ENCODE results near the gene CHKA.

CHKA gene

DNA sequence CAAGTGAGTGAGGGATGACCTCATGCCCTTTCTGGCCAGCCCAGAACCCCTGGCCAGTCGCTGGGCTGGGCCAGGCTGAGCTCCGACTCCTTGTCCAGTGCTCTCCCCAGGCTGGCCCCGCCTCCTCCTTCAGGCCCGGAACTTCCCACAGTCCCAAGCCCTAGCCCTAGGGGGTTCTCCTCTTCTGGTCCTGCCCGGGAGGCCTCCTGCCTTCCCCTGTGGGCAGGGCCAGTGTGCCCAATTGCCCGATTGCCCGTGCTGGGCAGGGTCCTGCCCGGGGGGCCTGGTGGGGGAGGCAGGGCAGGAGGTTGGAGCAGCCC, 78.2 kb downstream of the CHKA start:
- no peak overlapping the region for H3K4me3 ChIP-seq (ENCODE audit: low read depth, low read length)
- TF ChIP-seq, protein P1, sequence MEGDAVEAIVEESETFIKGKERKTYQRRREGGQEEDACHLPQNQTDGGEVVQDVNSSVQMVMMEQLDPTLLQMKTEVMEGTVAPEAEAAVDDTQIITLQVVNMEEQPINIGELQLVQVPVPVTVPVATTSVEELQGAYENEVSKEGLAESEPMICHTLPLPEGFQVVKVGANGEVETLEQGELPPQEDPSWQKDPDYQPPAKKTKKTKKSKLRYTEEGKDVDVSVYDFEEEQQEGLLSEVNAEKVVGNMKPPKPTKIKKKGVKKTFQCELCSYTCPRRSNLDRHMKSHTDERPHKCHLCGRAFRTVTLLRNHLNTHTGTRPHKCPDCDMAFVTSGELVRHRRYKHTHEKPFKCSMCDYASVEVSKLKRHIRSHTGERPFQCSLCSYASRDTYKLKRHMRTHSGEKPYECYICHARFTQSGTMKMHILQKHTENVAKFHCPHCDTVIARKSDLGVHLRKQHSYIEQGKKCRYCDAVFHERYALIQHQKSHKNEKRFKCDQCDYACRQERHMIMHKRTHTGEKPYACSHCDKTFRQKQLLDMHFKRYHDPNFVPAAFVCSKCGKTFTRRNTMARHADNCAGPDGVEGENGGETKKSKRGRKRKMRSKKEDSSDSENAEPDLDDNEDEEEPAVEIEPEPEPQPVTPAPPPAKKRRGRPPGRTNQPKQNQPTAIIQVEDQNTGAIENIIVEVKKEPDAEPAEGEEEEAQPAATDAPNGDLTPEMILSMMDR (IDR thresholded peaks at IDR 0.05; ENCODE audit: low read depth, low read length): no peak

DNA sequence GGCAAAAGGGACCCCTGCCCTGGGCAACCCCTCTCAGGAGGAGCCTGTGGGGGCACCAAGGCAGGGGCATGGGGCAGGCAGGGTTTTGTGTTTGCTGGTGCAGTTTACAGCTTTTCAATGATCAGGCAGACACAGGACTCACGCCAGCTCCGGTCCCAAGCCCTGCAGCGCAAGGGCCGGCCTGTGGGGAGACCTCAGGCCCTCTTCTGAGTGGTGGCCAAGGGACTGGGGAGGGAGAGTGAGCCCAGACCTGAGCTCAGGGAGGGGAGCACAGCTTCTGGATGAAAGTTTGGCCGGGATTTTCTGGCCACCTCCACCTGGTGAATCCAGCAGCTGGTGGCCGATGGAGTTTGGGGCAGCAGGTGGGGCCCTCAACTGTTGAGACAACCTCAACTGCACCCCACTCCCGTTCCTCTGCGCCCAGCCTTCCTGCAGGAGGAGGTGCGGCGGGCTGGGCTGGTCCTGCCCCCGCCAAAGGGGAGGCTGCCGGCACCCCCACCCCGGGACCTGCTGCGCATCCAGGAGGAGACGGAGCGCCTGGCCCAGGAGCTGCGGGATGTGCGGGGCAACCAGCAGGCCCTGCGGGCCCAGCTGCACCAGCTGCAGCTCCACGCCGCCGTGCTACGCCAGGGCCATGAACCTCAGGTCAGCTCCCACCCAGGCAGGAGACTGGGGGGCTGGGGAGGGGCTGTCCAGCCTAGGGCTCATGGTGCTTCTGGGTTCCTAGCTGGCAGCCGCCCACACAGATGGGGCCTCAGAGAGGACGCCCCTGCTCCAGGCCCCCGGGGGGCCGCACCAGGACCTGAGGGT, 78.8 kb downstream of the CHKA start:
- TF ChIP-seq, protein P1 (IDR thresholded peaks at IDR 0.05; ENCODE audit: low read depth, low read length): no peak
- no peak overlapping the region for H3K4me3 ChIP-seq (ENCODE audit: low read depth, low read length)

DNA sequence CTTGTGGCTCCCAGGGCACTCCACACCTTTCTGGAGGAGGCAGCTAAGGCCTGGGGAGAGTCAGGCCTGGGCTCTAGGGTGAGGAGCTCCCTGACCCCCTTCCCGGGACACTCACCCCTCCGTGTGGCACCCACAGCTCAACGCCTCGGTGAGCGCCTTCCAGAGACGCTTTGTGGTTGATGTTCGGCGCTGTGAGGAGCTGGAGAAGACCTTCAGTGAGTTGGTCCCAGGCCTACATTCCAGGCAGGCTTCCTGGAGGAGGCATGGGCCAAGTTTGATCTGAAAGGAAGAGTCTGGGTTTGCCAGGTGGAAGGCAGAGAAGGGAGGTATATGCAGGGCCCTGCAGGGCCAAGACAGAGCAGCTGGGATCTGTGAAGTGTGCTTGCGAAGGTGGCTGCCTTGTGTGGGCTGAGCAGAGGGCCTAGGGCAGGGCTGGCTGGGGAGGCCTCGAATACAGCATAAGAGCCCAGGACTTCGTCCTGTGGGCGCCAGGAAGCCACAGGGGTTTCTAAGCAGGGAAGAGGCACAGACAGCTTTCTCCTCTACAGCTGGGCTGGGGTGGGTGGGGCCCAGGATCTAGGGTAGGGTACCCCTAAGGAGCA, 79.5 kb downstream of the CHKA start:
- no peak overlapping the region for H3K4me3 ChIP-seq (ENCODE audit: low read depth, low read length)
- TF ChIP-seq, protein P1 (IDR thresholded peaks at IDR 0.05; ENCODE audit: low read depth, low read length): no peak

DNA sequence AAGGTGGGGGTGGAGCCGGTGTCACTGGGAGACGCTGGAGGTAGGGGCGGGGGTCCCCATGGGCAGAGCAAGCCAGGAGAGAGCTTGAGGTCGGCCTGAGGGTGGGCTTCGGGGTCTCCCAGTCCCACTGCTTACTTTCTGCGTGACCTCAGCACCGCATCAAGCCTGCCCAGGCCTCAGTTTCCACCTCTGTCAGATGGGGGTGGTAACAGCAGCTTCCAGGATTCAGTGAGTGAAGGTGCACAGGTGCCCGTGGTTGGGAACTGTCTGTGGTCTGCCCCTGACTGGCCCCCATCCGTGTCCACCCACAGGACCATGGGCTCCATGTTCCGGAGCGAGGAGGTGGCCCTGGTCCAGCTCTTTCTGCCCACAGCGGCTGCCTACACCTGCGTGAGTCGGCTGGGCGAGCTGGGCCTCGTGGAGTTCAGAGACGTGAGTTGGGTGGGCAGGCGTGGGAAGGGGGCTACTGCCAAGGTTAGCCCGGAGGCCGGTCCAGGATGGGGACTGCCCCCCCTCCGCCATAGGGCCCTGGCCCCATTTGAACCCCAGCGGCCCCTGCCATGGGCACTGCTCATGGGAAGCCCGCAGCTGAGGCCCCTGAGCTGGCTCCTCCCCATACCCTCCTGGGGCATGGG, 80.1 kb downstream of the CHKA start:
- TF ChIP-seq, protein P1 (IDR thresholded peaks at IDR 0.05; ENCODE audit: low read depth, low read length): no peak
- peak overlapping the region; percentile 68 for H3K4me3 ChIP-seq (ENCODE audit: low read depth, low read length)

DNA sequence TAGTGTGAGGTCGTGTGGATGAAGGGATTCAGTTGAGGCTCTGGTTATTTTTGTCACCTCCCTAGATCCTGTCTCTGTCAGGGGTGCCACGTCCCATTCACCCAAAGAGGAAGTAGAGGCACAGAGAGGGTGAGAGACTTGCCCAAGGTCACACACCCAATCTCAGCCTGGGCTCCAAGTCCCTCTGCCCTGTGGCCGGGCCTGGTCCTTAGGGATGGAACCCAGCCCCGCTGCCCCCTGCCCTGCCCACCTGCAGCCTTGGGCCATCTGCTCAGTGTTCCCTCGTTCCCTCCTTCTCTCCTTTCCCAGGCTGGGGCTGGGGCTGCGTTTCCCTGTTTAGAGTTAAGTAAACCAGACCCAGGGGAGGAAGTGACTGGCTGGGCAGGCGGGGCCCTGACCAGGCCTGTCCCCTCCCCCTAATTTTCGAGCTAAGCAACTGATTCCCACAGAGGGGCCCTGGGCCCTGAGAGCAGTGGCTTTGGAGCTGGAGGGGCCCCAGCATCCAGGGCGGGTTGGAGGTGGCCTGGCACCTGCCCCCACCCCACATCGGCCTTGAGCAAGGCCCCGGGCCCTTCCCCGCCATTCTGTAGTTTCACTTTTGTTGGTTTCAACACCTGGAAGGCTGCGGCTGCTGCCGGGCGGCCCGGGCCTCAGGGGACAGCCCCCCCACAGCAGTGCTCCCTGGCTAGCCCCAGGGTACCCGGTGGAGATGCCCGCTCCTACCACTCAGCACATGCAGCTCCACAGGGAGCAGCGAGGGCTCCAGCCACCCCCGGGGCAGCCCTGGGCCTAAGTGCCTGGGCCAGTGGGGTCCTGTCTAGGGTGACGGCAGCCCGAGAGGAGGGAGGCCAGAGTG, 80.9 kb downstream of the CHKA start:
- H3K4me3 ChIP-seq (ENCODE audit: low read depth, low read length): peak overlapping the region; percentile 68
- TF ChIP-seq, protein P1 (IDR thresholded peaks at IDR 0.05; ENCODE audit: low read depth, low read length): no peak

DNA sequence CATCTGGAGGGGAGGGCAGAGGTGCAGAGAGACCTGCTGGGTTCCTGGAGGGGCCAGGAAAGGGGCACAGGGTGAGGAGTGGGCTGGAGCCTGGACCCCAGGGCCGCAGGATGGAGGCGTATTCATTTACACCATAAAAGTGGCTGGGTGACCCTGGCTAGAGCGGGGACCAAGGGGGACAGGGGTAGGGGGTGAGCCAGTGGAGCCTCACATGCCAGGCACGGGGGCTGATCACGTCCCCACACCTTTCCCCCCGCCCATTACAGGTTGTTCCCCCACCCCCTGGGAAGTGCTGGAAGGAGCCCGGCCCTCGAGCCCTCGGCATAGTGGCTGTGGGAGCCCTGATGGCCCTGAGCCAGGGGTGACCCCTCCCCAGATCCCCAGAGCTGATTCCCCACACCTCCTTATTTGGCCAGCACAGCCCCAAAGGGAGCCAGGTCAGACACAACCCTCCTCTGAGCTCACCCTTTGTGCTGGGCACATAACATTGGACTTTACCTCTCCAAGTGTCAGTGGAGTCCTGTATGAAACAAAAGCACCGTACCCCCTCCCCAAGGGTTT, 81.6 kb downstream of the CHKA start:
- TF ChIP-seq, protein P1 (IDR thresholded peaks at IDR 0.05; ENCODE audit: low read depth, low read length): no peak
- peak overlapping the region; percentile 68 for H3K4me3 ChIP-seq (ENCODE audit: low read depth, low read length)
